Fibroblast of upper back skin (primary cell): ENCODE measurements around the gene SSTR5.

Experiments
- DNase-seq: peaks from one replicate; pipeline ENCODE4 v3.0.0-alpha.2; 2013

Gene SSTR5

GRCh38 chr16:1093284-1094123 lies 21.0 kb downstream of the SSTR5 start:
- DNase-seq = peak; percentile 10

GRCh38 chr16:1094124-1094479 lies 21.6 kb downstream of the SSTR5 start:
- no peak for DNase-seq

GRCh38 chr16:1094601-1095449 lies 22.3 kb downstream of the SSTR5 start:
- no peak for DNase-seq

- DNase-seq = no peak
These were observed 23.1 kb downstream of the SSTR5 start for GRCh38 chr16:1095450-1096168.

GRCh38 chr16:1096169-1097082 lies 23.9 kb downstream of the SSTR5 start, which contains the start of gene C1QTNF8:
TSS of gene C1QTNF8 (minus strand) at chr16:1096244. CDS start at chr16:1094922, 1,322 bp downstream.
- no peak for DNase-seq

GRCh38 chr16:1097156-1097555 lies 24.6 kb downstream of the SSTR5 start:
- no peak for DNase-seq

- DNase-seq = no peak
These were observed 25.3 kb downstream of the SSTR5 start for GRCh38 chr16:1097800-1098199.

- DNase-seq = no peak
These were observed 25.9 kb downstream of the SSTR5 start for GRCh38 chr16:1098266-1098991.

GRCh38 chr16:1099189-1100083 lies 26.9 kb downstream of the SSTR5 start:
- DNase-seq = no peak

- no peak for DNase-seq
These were observed 27.7 kb downstream of the SSTR5 start for GRCh38 chr16:1100084-1100800.

- no peak for DNase-seq
These were observed 28.6 kb downstream of the SSTR5 start for GRCh38 chr16:1101133-1101532.

GRCh38 chr16:1101573-1102332 lies 29.2 kb downstream of the SSTR5 start:
- DNase-seq = no peak

- DNase-seq = no peak
These were observed 29.8 kb downstream of the SSTR5 start for GRCh38 chr16:1102333-1102700.

- peak; percentile 23 for DNase-seq
These were observed 30.5 kb downstream of the SSTR5 start for GRCh38 chr16:1102921-1103635.

- DNase-seq = no peak
These were observed 31.1 kb downstream of the SSTR5 start for GRCh38 chr16:1103636-1103980.

GRCh38 chr16:1105888-1106620 lies 33.5 kb downstream of the SSTR5 start:
- peak; percentile 37 for DNase-seq

GRCh38 chr16:1106659-1107058 lies 34.1 kb downstream of the SSTR5 start:
- DNase-seq = no peak

GRCh38 chr16:1107141-1107540 lies 34.6 kb downstream of the SSTR5 start:
- no peak for DNase-seq
